Neural cell (in vitro differentiated cells): Measurements from ENCODE around the gene ANKRD44. TPM values are rescaled to one million over a fixed set of nuclear protein-coding genes. Genes with fewer than 3 reads are reported as not detected.

ENCODE experiments used
- H2AFZ ChIP-seq: fragments of 200-600, 300-800 bp; sonication (generic), shearing (Covaris generic); 2 replicates; pipeline ENCODE4 v1.6.0; 2014; ENCODE audit warnings: low read depth, mild to moderate bottlenecking, antibody characterized with exemption, low read length, moderate library complexity
- H3F3A ChIP-seq: fragments of 200-600 bp; shearing (Covaris generic); 2 replicates; pipeline ENCODE4 v1.6.1; 2016; ENCODE audit warnings: mild to moderate bottlenecking, moderate library complexity, mixed read lengths, antibody characterized with exemption, low read length; ENCODE audit not compliant: insufficient read depth, poor library complexity, severe bottlenecking
- H3K27ac ChIP-seq: fragments of 200-600, 300-800 bp; sonication (generic), shearing (Covaris generic); 2 replicates; pipeline ENCODE4 v1.5.1; 2014; ENCODE audit warnings: mild to moderate bottlenecking, low read length, moderate library complexity
- H3K27me3 ChIP-seq: fragments of 300-800, 200-600 bp; sonication (generic), shearing (Covaris generic); 2 replicates; pipeline ENCODE4 v1.6.0; 2014; ENCODE audit warnings: mild to moderate bottlenecking, low read depth, low read length, moderate library complexity; ENCODE audit not compliant: insufficient read depth
- H3K36me3 ChIP-seq: fragments of 300-800, 200-600 bp; sonication (generic), shearing (Covaris generic); 2 replicates; pipeline ENCODE4 v1.5.1; 2014; ENCODE audit warnings: mild to moderate bottlenecking, antibody characterized with exemption, low read length, moderate library complexity; ENCODE audit not compliant: insufficient read depth
- H3K4me2 ChIP-seq: fragments of 300-800, 200-600 bp; sonication (generic), shearing (Covaris generic); 2 replicates; pipeline ENCODE4 v1.6.0; 2014; ENCODE audit warnings: mild to moderate bottlenecking, low read length
- H3K4me3 ChIP-seq: fragments of 300-800, 200-600 bp; sonication (generic), shearing (Covaris generic); 2 replicates; pipeline ENCODE4 v1.5.1; 2014; ENCODE audit warnings: mild to moderate bottlenecking, low read length, moderate library complexity
- H3K79me2 ChIP-seq: fragments of 200-600 bp; shearing (Covaris generic); replicated peaks from 2 replicates; pipeline ENCODE4 v1.6.0; 2014; ENCODE audit warnings: mild to moderate bottlenecking, low read length, moderate library complexity; ENCODE audit not compliant: insufficient read depth
- H3K9ac ChIP-seq: fragments of 300-800, 200-600 bp; sonication (generic), shearing (Covaris generic); 2 replicates; pipeline ENCODE4 v1.6.1; 2016; ENCODE audit warnings: mild to moderate bottlenecking, low read length, mixed read lengths
- H3K9me2 ChIP-seq: fragments of 200-600 bp; shearing (Covaris generic); 2 replicates; pipeline ENCODE4 v1.6.1; 2016; ENCODE audit warnings: mild to moderate bottlenecking, low read length, mixed read lengths; ENCODE audit not compliant: insufficient read depth
- H3K9me3 ChIP-seq: fragments of 200-600, 300-800 bp; sonication (generic), shearing (Covaris generic); 2 replicates; pipeline ENCODE4 v1.6.1; 2016; ENCODE audit warnings: mild to moderate bottlenecking, mixed run types, low read length, moderate library complexity, mixed read lengths
- H4K20me1 ChIP-seq: fragments of 200-600 bp; shearing (Covaris generic); 2 replicates; pipeline ENCODE4 v1.6.1; 2016; ENCODE audit warnings: mild to moderate bottlenecking, mixed run types; ENCODE audit not compliant: insufficient read depth
- EP300 ChIP-seq: fragments of 450-650 bp; conservative IDR thresholded peaks from 2 replicates; pipeline ENCODE4 v1.6.1; 2014; ENCODE audit warnings: antibody characterized with exemption, mild to moderate bottlenecking, moderate library complexity; ENCODE audit not compliant: poor library complexity, severe bottlenecking
- EZH2 ChIP-seq: fragments of 200-600, 300-800 bp; shearing (Covaris generic), sonication (generic); IDR thresholded peaks from 2 replicates; pipeline ENCODE4 v1.6.1; 2014; ENCODE audit warnings: antibody characterized with exemption, low read length, borderline replicate concordance, mild to moderate bottlenecking; ENCODE audit not compliant: insufficient read depth, poor library complexity, severe bottlenecking
- MXI1 ChIP-seq: fragments of 450-650 bp; conservative IDR thresholded peaks from 2 replicates; pipeline ENCODE4 v1.6.1; 2014; ENCODE audit warnings: antibody characterized with exemption, mild to moderate bottlenecking; ENCODE audit not compliant: poor library complexity, severe bottlenecking
- POLR2AphosphoS5 ChIP-seq: IDR thresholded peaks from 2 replicates; pipeline ENCODE4 v1.6.1; 2012
- RAD21 ChIP-seq: fragments of 450-650 bp; conservative IDR thresholded peaks from 2 replicates; pipeline ENCODE4 v1.6.1; 2014; ENCODE audit warnings: antibody characterized with exemption, mild to moderate bottlenecking, moderate library complexity
- SMC3 ChIP-seq: fragments of 450-650 bp; conservative IDR thresholded peaks from 2 replicates; pipeline ENCODE4 v1.6.1; 2014; ENCODE audit warnings: antibody characterized with exemption, mild to moderate bottlenecking, moderate library complexity; ENCODE audit not compliant: poor library complexity
- TAF1 ChIP-seq: IDR thresholded peaks from 2 replicates; pipeline ENCODE4 v1.6.1; 2012; ENCODE audit warnings: low read depth
- polyA plus RNA-seq: library from polyadenylated mRNA; depleted of rRNA; stranded (reverse); fragments of >200 nt; gene quantifications from 2 replicates; pipeline ENCODE4 v1.2.3, GENCODE V29; 2014
- TF ChIP-seq, protein P1 (sequence below): fragments of 450-650 bp; IDR thresholded peaks from 2 replicates; pipeline ENCODE4 v1.5.1; 2014; ENCODE audit warnings: antibody characterized with exemption, mild to moderate bottlenecking, moderate library complexity; ENCODE audit not compliant: poor library complexity, severe bottlenecking
- TF ChIP-seq, protein P2 (sequence below): IDR thresholded peaks from 2 replicates; pipeline ENCODE4 v1.6.1; 2012; ENCODE audit warnings: borderline replicate concordance

Gene ANKRD44
- polyA plus RNA-seq, 1 donor from 2014 or later = 94.3 TPM

DNA sequence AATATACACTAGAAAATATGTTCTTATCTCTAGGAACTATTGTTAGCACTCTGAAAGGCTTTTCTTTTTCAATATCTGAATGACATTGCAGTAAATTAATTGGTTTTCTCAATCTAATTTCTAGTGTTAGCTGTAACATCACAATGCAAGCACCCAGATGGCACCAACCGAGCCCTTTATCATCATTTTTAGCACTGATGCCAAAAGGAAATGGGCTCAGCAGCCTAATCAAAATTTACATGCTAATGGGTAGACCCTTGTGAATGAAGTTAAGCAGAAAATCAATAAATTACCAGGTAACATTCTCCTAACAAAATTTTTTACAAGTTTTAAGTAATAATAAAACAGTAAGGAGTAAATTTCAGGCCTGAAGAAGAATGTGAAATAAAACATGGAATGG, 330.6 kb downstream of the ANKRD44 start:
- no peak overlapping the region for H3K27ac ChIP-seq
- H3K79me2 ChIP-seq = no peaks in the 10 kb centered on the region
- no peak overlapping the region for H3K4me2 ChIP-seq
- no peaks in the 10 kb centered on the region for H3K27me3 ChIP-seq
- H3F3A ChIP-seq = no peaks in the 10 kb centered on the region
- H4K20me1 ChIP-seq = no peaks in the 10 kb centered on the region
- no peak for TF ChIP-seq MXI1
- H3K36me3 ChIP-seq = no peaks in the 10 kb centered on the region
- H3K9me3 ChIP-seq = no peaks in the 10 kb centered on the region
- no peak overlapping the region for H2AFZ ChIP-seq
- no peak overlapping the region for H3K4me3 ChIP-seq
- H3K9me2 ChIP-seq = no peaks in the 10 kb centered on the region
- H3K9ac ChIP-seq = no peak overlapping the region

DNA sequence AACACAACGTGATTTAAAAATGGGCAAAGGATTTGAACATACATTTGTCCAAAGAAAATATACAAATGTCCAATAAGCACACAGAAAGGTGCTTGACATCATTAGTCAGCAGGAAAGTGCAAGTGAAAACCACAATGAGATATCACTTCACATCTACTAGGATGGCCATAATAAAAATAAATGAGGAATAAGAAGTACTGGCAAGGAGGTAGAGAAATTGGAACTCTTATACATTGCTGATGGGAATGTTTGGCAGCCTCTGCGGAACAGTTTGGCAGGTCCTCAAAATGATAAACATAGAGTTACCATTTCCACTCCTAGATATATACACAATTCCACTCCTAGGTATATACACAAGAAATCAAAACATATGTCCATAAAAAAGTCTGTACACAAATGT, 333.1 kb downstream of the ANKRD44 start:
- H3K36me3 ChIP-seq = no peaks in the 10 kb centered on the region
- no peak overlapping the region for H3K9ac ChIP-seq
- no peaks in the 10 kb centered on the region for H3K79me2 ChIP-seq
- H3K4me3 ChIP-seq = no peak overlapping the region
- H4K20me1 ChIP-seq = no peaks in the 10 kb centered on the region
- no peaks in the 10 kb centered on the region for H3K9me2 ChIP-seq
- H2AFZ ChIP-seq = no peak overlapping the region
- no peak for TF ChIP-seq POLR2AphosphoS5
- TF ChIP-seq, protein P1, sequence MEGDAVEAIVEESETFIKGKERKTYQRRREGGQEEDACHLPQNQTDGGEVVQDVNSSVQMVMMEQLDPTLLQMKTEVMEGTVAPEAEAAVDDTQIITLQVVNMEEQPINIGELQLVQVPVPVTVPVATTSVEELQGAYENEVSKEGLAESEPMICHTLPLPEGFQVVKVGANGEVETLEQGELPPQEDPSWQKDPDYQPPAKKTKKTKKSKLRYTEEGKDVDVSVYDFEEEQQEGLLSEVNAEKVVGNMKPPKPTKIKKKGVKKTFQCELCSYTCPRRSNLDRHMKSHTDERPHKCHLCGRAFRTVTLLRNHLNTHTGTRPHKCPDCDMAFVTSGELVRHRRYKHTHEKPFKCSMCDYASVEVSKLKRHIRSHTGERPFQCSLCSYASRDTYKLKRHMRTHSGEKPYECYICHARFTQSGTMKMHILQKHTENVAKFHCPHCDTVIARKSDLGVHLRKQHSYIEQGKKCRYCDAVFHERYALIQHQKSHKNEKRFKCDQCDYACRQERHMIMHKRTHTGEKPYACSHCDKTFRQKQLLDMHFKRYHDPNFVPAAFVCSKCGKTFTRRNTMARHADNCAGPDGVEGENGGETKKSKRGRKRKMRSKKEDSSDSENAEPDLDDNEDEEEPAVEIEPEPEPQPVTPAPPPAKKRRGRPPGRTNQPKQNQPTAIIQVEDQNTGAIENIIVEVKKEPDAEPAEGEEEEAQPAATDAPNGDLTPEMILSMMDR = no peak
- TF ChIP-seq, protein P2, sequence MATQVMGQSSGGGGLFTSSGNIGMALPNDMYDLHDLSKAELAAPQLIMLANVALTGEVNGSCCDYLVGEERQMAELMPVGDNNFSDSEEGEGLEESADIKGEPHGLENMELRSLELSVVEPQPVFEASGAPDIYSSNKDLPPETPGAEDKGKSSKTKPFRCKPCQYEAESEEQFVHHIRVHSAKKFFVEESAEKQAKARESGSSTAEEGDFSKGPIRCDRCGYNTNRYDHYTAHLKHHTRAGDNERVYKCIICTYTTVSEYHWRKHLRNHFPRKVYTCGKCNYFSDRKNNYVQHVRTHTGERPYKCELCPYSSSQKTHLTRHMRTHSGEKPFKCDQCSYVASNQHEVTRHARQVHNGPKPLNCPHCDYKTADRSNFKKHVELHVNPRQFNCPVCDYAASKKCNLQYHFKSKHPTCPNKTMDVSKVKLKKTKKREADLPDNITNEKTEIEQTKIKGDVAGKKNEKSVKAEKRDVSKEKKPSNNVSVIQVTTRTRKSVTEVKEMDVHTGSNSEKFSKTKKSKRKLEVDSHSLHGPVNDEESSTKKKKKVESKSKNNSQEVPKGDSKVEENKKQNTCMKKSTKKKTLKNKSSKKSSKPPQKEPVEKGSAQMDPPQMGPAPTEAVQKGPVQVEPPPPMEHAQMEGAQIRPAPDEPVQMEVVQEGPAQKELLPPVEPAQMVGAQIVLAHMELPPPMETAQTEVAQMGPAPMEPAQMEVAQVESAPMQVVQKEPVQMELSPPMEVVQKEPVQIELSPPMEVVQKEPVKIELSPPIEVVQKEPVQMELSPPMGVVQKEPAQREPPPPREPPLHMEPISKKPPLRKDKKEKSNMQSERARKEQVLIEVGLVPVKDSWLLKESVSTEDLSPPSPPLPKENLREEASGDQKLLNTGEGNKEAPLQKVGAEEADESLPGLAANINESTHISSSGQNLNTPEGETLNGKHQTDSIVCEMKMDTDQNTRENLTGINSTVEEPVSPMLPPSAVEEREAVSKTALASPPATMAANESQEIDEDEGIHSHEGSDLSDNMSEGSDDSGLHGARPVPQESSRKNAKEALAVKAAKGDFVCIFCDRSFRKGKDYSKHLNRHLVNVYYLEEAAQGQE = no peak
- no peak for TF ChIP-seq EP300
- no peak for TF ChIP-seq SMC3
- TF ChIP-seq EZH2 = no peak
- no peak for TF ChIP-seq RAD21
- TF ChIP-seq TAF1 = no peak
- H3K27ac ChIP-seq = no peak overlapping the region
- H3K27me3 ChIP-seq = no peaks in the 10 kb centered on the region
- no peaks in the 10 kb centered on the region for H3F3A ChIP-seq
- H3K9me3 ChIP-seq = no peaks in the 10 kb centered on the region
- no peak overlapping the region for H3K4me2 ChIP-seq

DNA sequence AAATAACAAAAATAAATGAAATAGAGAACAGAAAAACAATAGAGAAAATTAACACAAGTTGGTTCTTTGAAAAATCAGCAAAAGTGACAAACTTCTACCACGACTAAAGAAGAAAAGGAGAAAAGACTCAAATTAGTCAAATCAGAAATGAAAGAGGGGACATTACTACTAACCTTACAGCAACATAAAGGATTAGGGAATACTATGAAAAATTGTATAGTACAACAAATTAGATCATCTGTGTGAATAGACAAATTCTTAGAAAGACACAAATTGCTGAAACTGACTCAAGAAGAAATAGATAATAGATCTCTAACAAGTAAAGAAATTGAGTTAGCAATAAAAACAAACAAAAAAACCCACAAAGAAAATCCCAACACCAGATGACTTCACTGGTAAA, 335.6 kb downstream of the ANKRD44 start:
- Histone ChIP-seq H3K9me2 (no peaks in the 10 kb centered on the region), H3K27ac (no peak overlapping the region), H3K9ac (no peak overlapping the region), H4K20me1 (no peaks in the 10 kb centered on the region), H3K36me3 (no peaks in the 10 kb centered on the region), H3K9me3 (no peaks in the 10 kb centered on the region), H2AFZ (no peak overlapping the region), H3K79me2 (no peaks in the 10 kb centered on the region), H3K4me2 (no peak overlapping the region), H3K4me3 (no peak overlapping the region), H3K27me3 (no peaks in the 10 kb centered on the region), H3F3A (no peaks in the 10 kb centered on the region)
- no peak for TF ChIP-seq TAF1
- no peak for TF ChIP-seq SMC3
- TF ChIP-seq, protein P1 = no peak
- TF ChIP-seq POLR2AphosphoS5 = no peak
- no peak for TF ChIP-seq MXI1
- no peak for TF ChIP-seq RAD21
- TF ChIP-seq, protein P2 = no peak
- no peak for TF ChIP-seq EZH2
- TF ChIP-seq EP300 = no peak
